ENCODE data around the gene IGSF6.

DNA sequence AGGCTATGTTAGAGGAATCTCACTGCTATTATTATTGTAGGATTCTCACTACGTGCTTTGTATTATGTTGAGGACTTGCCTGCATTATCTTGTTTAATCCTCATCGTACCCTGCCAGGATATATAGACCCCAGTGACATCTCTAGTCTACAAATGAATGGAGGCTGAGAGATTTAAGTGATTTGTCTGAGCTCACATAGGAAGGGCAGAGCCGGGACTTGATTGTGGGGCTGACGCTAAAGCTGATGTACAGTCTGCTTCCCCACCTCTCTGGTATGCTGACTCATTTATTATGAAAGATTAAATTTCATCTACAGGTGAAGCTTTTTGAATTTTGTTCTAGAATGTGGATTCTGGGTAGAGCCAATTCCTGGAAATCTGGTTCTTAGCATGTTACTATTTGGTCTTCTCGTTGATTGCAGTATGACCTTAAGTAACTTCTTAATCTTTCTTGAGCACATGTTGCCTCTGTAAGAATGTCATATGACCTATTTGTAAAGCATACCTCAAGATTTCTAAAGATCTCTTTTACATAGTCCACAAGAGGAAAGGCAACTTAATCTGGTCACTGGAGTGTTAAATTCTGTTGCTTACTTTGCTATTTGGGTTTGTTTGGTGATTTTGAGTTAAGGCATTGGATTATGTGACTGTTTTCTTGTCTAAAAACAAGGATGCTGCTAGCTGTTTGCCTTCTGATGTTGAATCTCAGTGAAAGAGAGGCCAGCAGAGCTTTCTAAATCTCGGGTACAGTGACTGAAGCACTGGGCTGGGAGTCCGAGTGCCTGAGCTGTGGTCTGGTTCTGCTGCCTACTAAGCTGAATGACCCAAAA is 40.6 kb downstream of the IGSF6 start:
- TF ChIP-seq, protein P1, sequence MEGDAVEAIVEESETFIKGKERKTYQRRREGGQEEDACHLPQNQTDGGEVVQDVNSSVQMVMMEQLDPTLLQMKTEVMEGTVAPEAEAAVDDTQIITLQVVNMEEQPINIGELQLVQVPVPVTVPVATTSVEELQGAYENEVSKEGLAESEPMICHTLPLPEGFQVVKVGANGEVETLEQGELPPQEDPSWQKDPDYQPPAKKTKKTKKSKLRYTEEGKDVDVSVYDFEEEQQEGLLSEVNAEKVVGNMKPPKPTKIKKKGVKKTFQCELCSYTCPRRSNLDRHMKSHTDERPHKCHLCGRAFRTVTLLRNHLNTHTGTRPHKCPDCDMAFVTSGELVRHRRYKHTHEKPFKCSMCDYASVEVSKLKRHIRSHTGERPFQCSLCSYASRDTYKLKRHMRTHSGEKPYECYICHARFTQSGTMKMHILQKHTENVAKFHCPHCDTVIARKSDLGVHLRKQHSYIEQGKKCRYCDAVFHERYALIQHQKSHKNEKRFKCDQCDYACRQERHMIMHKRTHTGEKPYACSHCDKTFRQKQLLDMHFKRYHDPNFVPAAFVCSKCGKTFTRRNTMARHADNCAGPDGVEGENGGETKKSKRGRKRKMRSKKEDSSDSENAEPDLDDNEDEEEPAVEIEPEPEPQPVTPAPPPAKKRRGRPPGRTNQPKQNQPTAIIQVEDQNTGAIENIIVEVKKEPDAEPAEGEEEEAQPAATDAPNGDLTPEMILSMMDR (IDR thresholded peaks at IDR 0.05): no peak
- no peak for TF ChIP-seq POLR2A (IDR thresholded peaks at IDR 0.05)

Data from lower leg skin (tissue), 3 donors.